ENCODE measurements around the gene KLHL41.

DNA sequence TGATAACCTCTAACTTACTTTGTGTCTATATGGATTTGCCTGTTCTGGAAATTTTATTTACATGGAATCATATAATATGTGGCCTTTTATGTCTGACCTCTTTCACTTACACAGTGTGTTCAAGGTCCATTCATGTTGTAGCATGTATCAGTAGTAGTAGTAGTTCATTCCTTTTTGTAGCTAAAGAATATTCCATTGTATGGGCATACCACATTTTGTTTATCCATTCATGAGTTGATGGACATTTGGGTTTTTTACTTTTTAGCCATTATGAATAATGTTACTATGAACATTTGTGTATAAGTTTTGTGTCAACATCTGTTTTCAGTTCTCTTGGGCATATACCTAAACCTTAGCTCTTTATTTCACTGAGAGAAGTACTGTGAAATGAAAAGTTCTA is 18.7 kb upstream of the KLHL41 start:
- no peak for TF ChIP-seq EZH2 (IDR thresholded peaks at IDR 0.05; ENCODE audit: borderline replicate concordance)
- no peak for TF ChIP-seq CTCF (IDR thresholded peaks at IDR 0.05; ENCODE audit: poor library complexity)
- TF ChIP-seq EZH2phosphoT487 (IDR thresholded peaks at IDR 0.05; ENCODE audit: low read depth, severe bottlenecking, unreplicated experiment) = no peak
